Activated naive CD8-positive, alpha-beta T cell treated with anti-CD3 and anti-CD28 coated beads, Interleukin-2, amount 50 U/mL, for 16 hours (primary cell): ENCODE measurements around the gene TFDP1.
A peak's percentile ranks its signal among the peaks of the same experiment; 100 is the strongest.
"Not testable (repeated sequence)": the region's sequence is repeated elsewhere in the genome, so short reads cannot be mapped to it uniquely, and the experiment has no call there.

ENCODE experiments used
- DNase-seq: peaks from one replicate; pipeline ENCODE4 v3.0.0-alpha.2; 2020; ENCODE audit warnings: low read depth, low spot score

TFDP1 gene

GRCh38 chr13:113550453-113550852 is 34.1 kb upstream of the TFDP1 start:
- DNase-seq = no peak

GRCh38 chr13:113551081-113552000 is 33.2 kb upstream of the TFDP1 start:
- no peak for DNase-seq

GRCh38 chr13:113552079-113552478 is 32.5 kb upstream of the TFDP1 start:
- DNase-seq = no peak

DNA sequence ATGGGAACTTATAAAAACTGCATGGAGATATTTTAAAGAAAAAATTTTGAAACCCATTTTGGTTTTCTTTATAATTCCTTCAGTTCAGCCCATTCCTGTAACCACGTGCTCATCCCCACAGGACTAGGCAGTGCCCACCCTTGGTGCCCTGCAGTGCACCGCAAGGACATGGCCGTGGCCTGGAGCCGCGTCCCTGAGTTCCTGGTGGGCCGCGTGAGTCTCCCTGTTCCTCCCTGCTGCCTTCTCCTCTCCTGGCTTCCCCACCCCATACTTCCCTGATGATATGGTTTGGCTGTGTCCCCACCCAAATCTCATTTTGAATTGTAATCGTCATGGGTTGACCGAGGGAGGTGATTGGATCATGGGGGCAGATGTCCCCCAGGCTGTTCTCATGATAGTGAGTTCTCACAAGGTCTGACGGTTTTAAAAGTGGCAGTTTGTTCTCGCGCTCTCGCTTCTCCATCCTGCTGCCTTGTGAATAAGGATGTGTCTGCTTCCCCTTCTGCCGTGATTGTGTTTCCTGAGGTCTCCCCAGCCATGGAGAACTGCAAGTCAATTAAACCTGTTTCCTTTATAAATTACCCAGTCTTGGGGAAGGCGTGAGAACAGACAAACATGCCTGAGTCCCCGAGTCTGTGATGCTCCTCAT is 31.6 kb upstream of the TFDP1 start:
- no peak for DNase-seq

GRCh38 chr13:113553511-113554332 is 30.8 kb upstream of the TFDP1 start:
- DNase-seq = no peak

DNA sequence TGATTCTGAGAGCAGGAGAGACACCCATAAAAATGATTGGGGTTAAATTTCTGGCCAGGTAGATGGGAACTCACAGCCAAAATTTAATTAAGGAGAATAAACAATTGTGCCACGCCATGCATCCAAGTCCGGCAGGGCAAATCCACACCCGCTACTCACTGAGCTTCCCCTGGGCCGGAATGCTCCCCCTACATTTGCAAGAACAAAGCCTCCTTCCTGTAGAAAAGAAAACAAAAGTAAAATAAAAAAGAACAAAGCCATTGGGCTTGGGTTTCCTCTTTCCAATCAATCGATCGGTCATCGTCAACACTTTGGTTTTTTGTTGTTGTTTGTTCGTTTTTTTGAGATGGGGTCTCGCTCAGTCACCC is 30.2 kb upstream of the TFDP1 start:
- no peak for DNase-seq

- DNase-seq = no peak
Observed at GRCh38 chr13:113555141-113555540, 29.4 kb upstream of the TFDP1 start.

DNA sequence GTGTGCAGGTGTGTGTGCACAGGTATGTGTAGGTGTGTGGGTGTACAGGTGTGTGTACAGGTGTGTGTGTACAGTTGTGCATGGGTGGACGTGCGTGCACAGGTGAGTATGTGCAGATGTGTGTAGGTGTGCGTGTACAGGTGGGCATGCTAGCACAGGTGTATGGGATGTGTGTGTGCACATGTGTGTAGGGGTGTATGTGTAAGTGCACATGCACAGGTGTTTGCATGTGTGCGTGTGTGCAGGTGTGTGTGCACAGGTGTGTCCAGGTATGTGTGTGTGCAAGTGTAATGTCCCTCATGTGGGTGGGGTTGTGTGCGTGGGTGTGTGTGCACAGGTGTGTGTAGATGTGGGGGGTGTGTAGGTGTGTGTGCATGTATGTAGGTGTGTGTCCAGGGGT is 27.5 kb upstream of the TFDP1 start:
- DNase-seq = no peak

DNA sequence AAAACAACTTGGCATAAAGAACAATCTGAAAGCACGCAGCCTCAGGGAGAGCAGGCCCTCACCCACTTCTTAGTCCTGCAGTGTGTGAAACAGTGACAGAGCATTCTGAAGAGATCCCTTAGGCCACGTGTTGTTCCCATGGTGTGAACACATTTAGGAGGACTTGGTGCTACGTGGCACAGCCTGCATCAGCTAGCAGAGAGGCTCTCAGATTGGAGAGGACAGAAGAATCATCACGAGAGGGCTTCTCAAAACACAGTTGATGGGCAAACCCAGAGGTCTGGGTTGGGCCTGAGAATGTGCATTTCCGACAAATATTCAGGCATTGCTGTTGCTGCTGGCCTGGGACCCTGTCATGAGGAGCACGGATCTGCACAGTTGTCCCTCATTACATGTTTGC is 26.1 kb upstream of the TFDP1 start:
- no peak for DNase-seq

- no peak for DNase-seq
Observed at GRCh38 chr13:113559061-113559460, 25.5 kb upstream of the TFDP1 start.

GRCh38 chr13:113559901-113560644 is 24.5 kb upstream of the TFDP1 start:
- DNase-seq = no peak

DNA sequence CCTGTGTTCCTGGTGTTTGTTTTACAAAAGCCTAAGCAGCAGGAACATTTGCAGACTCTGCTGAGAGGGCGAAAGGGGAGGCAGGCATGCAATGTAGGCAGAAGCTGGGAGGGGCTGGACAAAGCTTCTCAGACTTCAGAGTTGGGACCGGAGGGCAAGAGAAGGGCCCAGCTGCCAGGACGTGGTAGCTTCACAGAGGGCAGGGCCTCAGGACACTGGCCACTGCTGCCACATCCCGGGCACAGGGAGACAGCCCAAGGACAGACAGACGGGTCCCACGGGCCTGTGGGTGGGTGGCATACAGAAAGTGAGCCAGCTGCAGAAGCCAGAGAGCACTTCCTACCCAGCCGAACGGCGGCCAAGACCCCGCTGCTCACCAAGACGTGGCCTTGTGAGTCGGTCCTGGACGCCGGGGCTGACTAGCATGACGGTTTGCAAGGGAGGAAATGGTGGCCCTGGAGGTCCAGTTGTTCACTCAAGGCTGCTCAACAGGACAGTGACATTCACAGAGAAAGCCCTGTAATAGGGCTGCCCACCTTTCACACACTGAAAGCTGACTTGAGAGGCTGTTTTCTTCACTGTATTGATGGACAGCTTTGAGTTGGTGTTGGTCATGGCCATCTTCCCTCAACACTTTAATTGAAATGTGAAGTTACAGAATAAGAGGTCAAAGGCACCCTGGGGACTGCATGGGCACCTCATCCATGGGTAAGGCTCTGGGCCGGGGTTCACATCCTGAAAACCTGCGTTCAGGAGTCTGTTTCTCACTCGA is 23.7 kb upstream of the TFDP1 start:
- DNase-seq = no peak

DNA sequence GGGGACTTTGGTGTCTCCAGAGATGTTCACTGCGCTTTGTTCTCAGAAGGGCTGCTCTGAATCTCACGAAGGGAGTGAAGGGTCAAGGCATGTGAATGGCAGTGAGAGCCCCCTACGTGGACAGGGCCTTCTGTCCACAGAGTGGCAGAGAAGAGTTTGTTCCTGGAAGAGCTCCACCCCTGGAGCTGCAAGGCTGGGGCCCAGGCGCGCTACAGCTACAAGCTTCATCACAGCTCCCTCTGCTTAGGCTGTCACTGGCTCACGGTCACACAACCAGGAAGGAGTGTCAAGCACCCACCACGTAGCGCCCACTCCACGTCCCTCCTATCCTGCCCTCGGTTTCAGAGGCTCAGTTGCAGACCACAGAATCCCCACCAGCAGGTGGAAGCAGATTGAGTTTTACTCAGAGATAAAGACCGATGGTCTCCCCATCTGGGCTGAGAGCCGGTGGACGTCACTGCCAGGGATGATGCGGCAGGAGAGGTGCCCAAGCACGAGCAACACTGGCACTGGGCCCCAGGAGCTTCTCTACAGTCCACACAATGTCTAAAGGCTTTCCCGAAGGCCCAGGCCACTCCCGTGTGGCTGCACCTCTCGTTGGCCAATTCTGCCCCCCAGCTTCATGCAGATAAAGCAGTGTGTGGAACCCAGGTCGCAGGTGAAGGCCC is 23.0 kb upstream of the TFDP1 start:
- no peak for DNase-seq

DNA sequence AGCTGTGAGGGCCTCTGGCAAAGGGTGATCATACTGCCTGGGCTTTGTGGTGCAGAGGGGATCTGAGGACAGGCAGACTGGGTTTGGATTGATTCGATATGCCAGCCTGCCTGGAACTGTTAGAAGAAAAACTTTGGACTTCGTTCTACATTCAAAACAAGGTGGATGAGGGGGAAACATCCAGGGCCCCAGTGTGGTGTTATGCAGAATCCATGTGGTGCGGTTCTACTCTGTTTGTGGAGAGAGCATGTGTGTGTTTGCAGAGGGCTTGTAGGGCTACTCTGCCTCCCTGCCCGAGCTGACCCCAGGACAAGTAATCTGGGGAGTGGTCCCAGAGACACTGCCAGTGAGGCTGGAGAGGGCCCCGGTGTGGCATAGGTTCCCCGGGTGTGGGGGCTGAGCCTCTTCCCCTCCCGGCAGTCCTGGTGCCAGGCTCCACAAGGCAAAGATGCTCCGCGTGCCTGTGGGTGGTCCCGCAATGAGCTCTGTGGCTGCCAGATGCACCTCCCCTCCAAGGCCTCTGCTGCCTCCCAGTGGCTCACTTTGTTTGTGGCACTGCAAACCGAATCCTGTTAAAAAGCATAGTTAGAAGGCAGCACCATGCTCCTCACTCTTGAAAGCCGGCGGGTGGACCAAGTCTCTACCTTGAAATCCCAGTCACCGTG is 22.3 kb upstream of the TFDP1 start:
- peak; percentile 26 for DNase-seq

GRCh38 chr13:113562844-113563243 is 21.7 kb upstream of the TFDP1 start:
- DNase-seq = no peak

- not testable (repeated sequence) for DNase-seq
Observed at GRCh38 chr13:113563511-113563910, 21.0 kb upstream of the TFDP1 start.

GRCh38 chr13:113564331-113565023 is 20.1 kb upstream of the TFDP1 start:
- no peak for DNase-seq

DNA sequence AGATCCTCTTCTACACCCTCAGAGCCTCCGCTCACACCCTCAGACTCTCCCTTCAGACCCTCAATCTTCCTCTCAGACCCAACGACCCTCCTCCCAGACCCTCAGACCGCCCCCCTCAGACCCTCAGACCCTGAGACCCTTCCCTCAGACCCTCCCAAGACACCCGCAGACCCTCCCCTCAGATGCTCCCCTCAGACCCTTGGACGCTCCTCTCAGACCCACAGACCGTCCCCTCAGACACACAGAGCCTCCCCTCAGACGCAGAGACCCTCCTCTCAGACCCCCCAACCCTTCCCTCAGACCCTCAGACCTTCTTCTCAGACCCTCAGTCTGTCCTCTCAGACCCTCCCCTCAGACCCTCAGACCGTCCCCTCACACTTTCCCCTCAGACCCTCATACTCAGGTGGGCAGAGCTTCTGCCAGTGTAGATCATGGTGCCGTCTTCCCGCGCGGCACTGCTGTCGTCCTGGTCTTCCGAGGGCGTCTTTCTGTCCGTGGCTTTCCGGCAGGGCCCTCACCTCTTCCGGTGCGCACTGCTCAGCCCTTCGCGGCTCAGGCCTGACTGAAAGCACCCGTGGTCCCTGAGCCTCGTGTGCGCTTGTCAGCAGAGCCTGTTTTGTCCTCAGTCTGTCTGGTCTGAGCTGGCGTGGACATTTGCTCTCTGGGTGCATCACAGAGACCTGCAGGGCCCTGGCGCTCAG is 18.9 kb upstream of the TFDP1 start:
- DNase-seq = no peak

DNA sequence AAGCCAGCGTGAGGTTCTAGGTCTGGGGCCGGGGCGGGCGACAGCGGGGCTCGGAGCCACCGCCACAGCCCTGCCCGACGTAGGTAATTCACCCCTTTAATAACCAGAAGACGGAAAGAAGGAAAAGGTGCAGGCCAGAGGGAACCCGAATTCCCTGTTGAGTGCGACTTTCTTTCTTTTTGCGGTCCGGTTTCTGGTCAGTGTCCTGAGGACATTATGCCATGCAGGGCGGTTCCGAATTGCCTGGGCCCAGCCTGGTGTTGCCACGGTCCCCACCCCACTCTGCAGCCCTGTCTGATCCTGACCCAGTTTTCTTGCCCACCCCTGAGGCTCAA is 18.4 kb upstream of the TFDP1 start:
- no peak for DNase-seq
